ENCODE measurements around the gene STK39.

Gene STK39

DNA sequence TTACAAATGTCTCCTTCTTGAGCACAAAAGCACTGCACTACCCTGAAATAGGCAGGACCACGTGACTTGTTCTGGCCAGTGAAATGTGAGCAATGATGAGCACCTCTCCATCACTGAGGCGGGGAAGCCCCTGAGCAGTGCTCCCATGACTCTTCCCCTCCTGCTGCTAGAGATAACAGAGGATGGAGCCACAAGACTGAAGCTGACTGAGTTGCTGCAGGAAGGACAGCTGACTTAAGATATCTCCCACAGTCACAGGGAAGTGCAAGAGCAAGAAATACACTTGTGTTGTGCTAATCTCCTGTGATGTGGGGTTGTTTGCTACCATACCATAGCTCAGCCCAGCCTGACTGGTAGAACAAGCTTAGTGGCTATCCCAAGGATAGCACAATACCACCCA lies 38.7 kb downstream of the STK39 start:
- TF ChIP-seq, protein P1, sequence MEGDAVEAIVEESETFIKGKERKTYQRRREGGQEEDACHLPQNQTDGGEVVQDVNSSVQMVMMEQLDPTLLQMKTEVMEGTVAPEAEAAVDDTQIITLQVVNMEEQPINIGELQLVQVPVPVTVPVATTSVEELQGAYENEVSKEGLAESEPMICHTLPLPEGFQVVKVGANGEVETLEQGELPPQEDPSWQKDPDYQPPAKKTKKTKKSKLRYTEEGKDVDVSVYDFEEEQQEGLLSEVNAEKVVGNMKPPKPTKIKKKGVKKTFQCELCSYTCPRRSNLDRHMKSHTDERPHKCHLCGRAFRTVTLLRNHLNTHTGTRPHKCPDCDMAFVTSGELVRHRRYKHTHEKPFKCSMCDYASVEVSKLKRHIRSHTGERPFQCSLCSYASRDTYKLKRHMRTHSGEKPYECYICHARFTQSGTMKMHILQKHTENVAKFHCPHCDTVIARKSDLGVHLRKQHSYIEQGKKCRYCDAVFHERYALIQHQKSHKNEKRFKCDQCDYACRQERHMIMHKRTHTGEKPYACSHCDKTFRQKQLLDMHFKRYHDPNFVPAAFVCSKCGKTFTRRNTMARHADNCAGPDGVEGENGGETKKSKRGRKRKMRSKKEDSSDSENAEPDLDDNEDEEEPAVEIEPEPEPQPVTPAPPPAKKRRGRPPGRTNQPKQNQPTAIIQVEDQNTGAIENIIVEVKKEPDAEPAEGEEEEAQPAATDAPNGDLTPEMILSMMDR (IDR thresholded peaks at IDR 0.05; ENCODE audit: low read depth, low read length): no peak
- DNase-seq: no peak

DNA sequence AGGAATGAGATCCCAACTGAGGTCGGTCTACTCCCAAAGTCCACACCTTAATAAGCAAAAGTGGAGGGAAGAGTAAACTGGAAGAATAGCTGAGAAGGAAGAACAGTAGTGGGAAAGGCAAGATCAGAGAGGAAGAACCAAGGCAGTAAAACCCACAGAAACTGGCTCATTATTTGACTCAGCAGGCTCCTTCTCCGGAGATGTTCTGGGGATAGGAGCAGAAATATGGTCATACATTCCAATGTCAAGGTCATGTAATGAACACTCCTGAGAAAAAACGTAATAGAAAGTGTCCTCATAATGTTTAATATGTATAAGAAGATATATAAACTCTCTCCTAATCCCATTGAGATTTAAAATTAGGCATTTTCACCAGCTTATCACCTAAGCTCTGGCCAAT lies 39.5 kb downstream of the STK39 start:
- Histone ChIP-seq H3K9me3 (ENCODE audit: severe bottlenecking) (no peaks in the 10 kb centered on the region), H3K36me3 (no peaks in the 10 kb centered on the region), H3K27me3 (ENCODE audit: insufficient read depth, low read depth, severe bottlenecking) (no peaks in the 10 kb centered on the region), H3K4me3 (ENCODE audit: low read depth, low read length) (no peak overlapping the region), H3K27ac (no peak overlapping the region)
- no peak for DNase-seq
- TF ChIP-seq, protein P1 (IDR thresholded peaks at IDR 0.05; ENCODE audit: low read depth, low read length): no peak

More for the DNA sequence above, 38.7 kb downstream of the STK39 start:
- Histone ChIP-seq H3K4me3 (ENCODE audit: low read depth, low read length) (no peak overlapping the region), H3K9me3 (ENCODE audit: severe bottlenecking) (no peaks in the 10 kb centered on the region), H3K27ac (no peak overlapping the region), H3K36me3 (no peaks in the 10 kb centered on the region), H3K27me3 (ENCODE audit: insufficient read depth, low read depth, severe bottlenecking) (no peaks in the 10 kb centered on the region)

DNA sequence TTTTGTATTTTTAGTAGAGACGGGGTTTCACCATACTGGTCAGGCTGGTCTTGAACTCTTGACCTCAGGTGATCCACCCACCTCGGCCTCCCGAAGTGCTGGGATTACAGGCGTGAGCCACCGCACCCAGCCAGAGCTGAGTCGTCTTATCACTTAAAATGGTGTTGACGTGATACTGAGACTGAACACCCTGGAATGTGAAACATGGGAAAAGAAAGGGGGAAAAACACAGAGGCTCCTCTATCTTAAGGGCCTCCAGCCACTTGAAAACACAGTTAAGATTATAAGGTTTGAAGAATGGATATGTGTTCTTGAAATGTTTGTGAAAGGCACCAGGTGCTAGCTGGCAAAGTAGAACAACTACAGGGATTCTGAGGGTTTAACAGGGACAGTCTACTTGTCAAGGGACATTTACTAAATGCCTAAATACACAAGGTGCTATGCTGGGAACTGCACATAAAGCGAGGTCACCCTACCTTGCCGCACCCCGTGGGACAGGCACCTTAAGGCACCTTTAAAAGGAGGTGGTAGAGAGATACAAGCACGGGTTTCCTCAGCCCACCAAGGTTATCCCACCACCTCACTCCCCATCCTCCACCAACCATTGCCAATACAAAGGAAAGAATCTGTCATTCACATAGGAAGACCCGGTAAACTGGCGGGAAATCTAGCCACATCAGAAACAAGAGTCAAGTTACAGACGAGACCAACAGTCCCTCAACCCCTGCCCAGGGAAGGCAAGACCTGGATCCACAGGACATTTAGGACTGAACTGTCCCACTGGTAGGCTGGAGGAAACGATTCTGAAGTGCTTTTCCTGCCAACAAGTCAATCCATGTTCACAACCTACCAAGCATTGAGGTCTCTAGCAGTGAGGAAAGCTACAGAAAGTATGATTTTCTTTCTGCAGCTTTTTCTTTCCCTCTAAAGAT lies 43.4 kb downstream of the STK39 start:
- H3K36me3 ChIP-seq: no peaks in the 10 kb centered on the region
- no peak overlapping the region for H3K27ac ChIP-seq
- no peaks in the 10 kb centered on the region for H3K9me3 ChIP-seq (ENCODE audit: severe bottlenecking)
- TF ChIP-seq, protein P1 (IDR thresholded peaks at IDR 0.05; ENCODE audit: low read depth, low read length): no peak
- DNase-seq: no peak
- no peaks in the 10 kb centered on the region for H3K27me3 ChIP-seq (ENCODE audit: insufficient read depth, low read depth, severe bottlenecking)
- H3K4me3 ChIP-seq (ENCODE audit: low read depth, low read length): no peak overlapping the region

DNA sequence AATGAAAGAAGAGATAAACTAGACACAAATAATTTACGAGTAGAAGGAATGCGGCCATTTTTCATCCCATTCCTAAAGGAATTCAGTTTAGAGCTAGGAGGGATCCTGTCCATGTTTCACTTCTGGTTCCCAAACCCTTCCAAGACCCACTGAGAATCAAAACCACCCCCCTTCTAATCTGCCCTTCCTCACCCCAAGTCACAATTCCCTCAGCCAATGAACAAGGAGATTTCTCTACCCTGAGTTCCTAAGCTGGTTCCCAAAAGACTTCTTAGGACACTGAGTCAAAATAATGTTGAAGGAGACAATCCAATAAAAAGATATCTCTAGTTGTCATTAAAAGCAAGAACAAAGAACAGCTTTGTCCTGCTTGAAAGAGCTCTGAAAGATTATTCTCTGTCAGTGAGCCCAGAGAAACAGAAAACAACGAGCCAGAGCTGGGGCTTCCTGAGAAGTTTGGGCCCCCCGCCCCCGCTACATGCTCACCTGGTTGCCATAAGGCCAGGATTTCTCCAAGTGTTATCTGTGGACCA lies 45.7 kb downstream of the STK39 start:
- Histone ChIP-seq H3K4me3 (ENCODE audit: low read depth, low read length) (no peak overlapping the region), H3K27me3 (ENCODE audit: insufficient read depth, low read depth, severe bottlenecking) (no peaks in the 10 kb centered on the region), H3K36me3 (no peaks in the 10 kb centered on the region), H3K9me3 (ENCODE audit: severe bottlenecking) (no peaks in the 10 kb centered on the region), H3K27ac (no peak overlapping the region)
- TF ChIP-seq, protein P1 (IDR thresholded peaks at IDR 0.05; ENCODE audit: low read depth, low read length): no peak
- DNase-seq: no peak

DNA sequence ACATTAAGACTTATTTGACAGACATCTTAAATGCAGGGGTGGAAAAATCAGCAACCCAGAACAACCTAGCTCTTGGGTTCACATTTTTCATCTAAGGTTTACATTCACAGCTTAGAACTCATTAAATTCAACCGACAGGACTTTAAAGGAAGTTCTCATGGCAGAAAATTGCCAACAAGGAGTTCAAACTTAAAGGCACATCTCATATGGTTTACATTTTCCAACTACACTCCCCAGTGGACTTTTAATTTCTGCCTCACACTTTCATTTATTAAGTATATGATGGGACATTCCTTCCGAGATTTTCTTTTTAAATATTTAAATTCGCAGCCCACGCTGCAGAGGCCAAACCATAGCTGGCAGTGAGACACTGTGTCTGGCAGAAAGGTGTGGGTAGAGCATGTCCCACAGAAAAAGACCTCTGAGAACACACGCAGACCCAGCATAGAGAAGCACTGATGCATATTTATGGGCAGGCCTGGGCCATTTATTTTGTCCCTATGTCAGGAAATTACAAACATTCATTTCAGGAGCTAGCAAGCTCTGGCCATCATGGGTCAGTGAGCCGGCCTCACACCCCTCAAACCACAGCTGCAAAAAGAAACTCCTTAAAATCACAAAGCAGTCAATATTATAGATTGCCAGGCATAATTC lies 46.3 kb downstream of the STK39 start:
- TF ChIP-seq, protein P1 (IDR thresholded peaks at IDR 0.05; ENCODE audit: low read depth, low read length): no peak
- Histone ChIP-seq H3K27me3 (ENCODE audit: insufficient read depth, low read depth, severe bottlenecking) (no peaks in the 10 kb centered on the region), H3K4me3 (ENCODE audit: low read depth, low read length) (no peak overlapping the region), H3K36me3 (no peaks in the 10 kb centered on the region), H3K9me3 (ENCODE audit: severe bottlenecking) (no peaks in the 10 kb centered on the region), H3K27ac (no peak overlapping the region)
- no peak for DNase-seq

All from WERI-Rb-1 (cell line).